Activated CD4-positive, alpha-beta T cell treated with anti-CD3 and anti-CD28 coated beads for 36 hours (primary cell): ENCODE results near the gene PEX16. TPM values are rescaled to one million over a fixed set of nuclear protein-coding genes. Genes with fewer than 3 reads are reported as not detected.

ENCODE experiments used
- ATAC-seq: fragments of 200-7000 bp; cut with Tn5 transposase; one replicate; pipeline ENCODE4 v1.10.0; 2021; ENCODE audit warnings: mild to moderate bottlenecking, moderate library complexity
- CTCF ChIA-PET: fragments of 350-600 bp; sonication (Branson Sonifier 250); formaldehyde crosslinking; loops from one replicate; lab custom pipeline; 2021; ENCODE audit warnings: antibody characterized with exemption; lab: Charles Lee
- POLR2A ChIA-PET: fragments of 350-600 bp; sonication (Branson Sonifier 250); formaldehyde crosslinking; loops from one replicate; lab custom pipeline; 2021; ENCODE audit warnings: antibody characterized with exemption, inconsistent platforms; lab: Charles Lee
- DNase-seq: peaks from one replicate; pipeline ENCODE4 v3.0.0-alpha.2; 2020
- H3K27ac Mint-ChIP-seq: one replicate; pipeline ENCODE4 v1.8.0; 2021; ENCODE audit warnings: mixed read lengths
- H3K27me3 Mint-ChIP-seq: one replicate; pipeline ENCODE4 v1.8.0; 2021; ENCODE audit warnings: mixed read lengths
- H3K36me3 Mint-ChIP-seq: one replicate; pipeline ENCODE4 v1.8.0; 2021; ENCODE audit warnings: low read depth, mixed read lengths
- H3K4me1 Mint-ChIP-seq: one replicate; pipeline ENCODE4 v1.8.0; 2021; ENCODE audit warnings: mixed read lengths
- H3K4me3 Mint-ChIP-seq: one replicate; pipeline ENCODE4 v1.8.0; 2021; ENCODE audit warnings: mild to moderate bottlenecking, moderate library complexity, mixed read lengths
- H3K9me3 Mint-ChIP-seq: one replicate; pipeline ENCODE4 v1.8.0; 2021; ENCODE audit warnings: low read depth, mixed read lengths
- intact Hi-C, 2 experiments: fragments of 100-400 bp; cut with DNase I in 1 of 2; cut with micrococcal nuclease in 1 of 2; formaldehyde crosslinking; loops; one replicate each; pipeline versions ENCODE4 v1.14.2 to v1.15.1; 2022 to 2024; cut with DNase I, micrococcal nuclease
- total RNA-seq, 2 experiments: library from RNA; stranded (reverse); gene quantifications; one replicate each; pipeline ENCODE4 v1.2.3, GENCODE V29; 2021

Gene PEX16
- total RNA-seq: 10 to 100 TPM; 28.1 to 33.4 TPM

DNA sequence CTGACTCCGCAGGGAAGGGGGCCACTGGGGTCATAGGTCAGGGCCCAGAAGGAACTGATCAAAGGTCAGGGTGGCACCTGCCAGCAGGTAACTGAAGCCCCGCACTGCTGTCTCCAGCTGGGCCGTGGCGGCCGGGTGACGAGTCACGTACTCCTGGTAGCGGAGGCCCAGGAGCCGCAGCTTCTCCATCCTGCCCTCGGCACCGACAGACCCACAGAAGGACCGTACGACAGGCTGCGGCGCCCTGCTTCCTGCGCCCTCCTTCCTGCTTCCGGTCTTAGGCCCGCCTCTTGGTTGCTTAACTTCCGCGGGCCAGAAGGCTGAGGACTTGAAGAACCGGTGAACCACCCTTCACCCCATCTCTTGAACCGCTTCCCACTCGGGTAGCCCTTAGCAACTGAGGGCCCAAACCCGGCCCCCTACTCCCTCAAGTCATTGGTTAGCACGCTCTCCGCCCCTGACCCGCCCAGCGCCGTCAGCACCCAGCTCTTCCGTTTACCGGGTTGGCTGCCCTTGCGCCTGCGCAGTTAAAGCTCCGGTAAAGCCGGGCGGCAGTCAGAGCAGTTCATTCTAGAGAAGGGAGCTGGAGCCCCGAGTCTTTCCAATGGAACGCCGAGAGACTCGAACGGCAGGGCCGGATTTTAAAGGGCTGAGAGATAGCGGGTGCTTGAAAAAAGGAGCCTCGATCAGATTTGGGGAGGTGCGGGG lies at the start of gene PEX16:
Gene PEX16, minus strand, starts transcription at position 255 of the 708 bp plus-strand sequence. Its CDS starts 66 bp downstream, at position 189.
- DNase-seq: peak; percentile 97
- Mint-ChIP-seq H3K4me1 (peaks cover 31% of the 10 kb centered on the region), H3K4me3 (peak within 1 kb of the TSS; percentile 96), H3K9me3 (no peaks in the 10 kb centered on the region), H3K27me3 (peaks cover 3% of the 10 kb centered on the region), H3K27ac (peak within 1 kb of the TSS; percentile 95), H3K36me3 (peaks cover 6% of the 10 kb centered on the region)
- intact Hi-C loops: loop anchor here (1.0 to 10.0 kb wide), 18 partner anchors 18 to 1850 kb away; partner anchors contain the start of genes CRY2 (in 2 of the 2), SLC35C1 (in 2 of the 2), ARFGAP2 (in 1 of the 2) and ARHGAP1 (in 1 of the 2)
- ATAC-seq: peak; percentile 94
- ChIA-PET POLR2A (interaction anchor here (0.6 to 1.4 kb wide), 4 partner anchors 71 to 493 kb away, joined by 3 to 8 read pairs (median 5); partner anchors contain the start of genes CRY2 and SLC35C1), CTCF (interaction anchor here (0.7 to 1.1 kb wide), 5 partner anchors 46 to 473 kb away, joined by 3 to 5 read pairs (median 4); no protein-coding TSS in a partner anchor)

DNA sequence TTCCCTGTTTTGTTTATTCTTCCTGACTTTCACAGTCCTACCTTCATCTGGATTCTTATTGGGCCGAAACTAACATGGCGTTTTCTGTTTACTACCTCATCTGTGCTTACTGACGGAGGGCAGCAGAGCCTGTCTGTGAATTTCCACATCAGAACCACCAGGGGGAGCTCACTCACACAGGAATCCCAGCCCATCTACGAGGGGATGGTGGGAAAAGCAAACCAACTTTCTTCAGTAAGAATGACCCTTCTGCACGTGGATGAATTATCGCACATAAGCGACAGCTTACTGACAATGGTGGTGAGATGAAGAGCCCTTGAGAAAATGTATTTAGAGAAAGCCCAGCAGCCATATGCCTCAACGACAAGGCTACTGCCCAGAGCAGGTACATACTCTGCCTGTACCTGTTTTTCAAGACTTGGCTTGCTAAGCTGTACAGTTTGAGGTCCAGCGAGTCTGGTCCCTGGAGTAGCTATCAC lies 47.3 kb upstream of the PEX16 start:
- intact Hi-C loops: loop anchor here (1.0 to 5.0 kb wide), 5 partner anchors 41 to 343 kb away; no protein-coding TSS in a partner anchor
- peaks cover 8% of the 10 kb centered on the region for H3K36me3 Mint-ChIP-seq
- ATAC-seq: peak; percentile 95
- no peaks in the 10 kb centered on the region for H3K4me1 Mint-ChIP-seq
- POLR2A ChIA-PET: no interaction called here
- CTCF ChIA-PET: interaction anchor here (0.7 to 8.4 kb wide), 47 partner anchors 9 to 727 kb away, joined by 3 to 115 read pairs (median 5); partner anchors contain the start of gene PEX16
- H3K4me3 Mint-ChIP-seq: no peak overlapping the region
- peak; percentile 73 for DNase-seq
- no peak overlapping the region for H3K27ac Mint-ChIP-seq
- H3K27me3 Mint-ChIP-seq: no peaks in the 10 kb centered on the region
- H3K9me3 Mint-ChIP-seq: no peaks in the 10 kb centered on the region

DNA sequence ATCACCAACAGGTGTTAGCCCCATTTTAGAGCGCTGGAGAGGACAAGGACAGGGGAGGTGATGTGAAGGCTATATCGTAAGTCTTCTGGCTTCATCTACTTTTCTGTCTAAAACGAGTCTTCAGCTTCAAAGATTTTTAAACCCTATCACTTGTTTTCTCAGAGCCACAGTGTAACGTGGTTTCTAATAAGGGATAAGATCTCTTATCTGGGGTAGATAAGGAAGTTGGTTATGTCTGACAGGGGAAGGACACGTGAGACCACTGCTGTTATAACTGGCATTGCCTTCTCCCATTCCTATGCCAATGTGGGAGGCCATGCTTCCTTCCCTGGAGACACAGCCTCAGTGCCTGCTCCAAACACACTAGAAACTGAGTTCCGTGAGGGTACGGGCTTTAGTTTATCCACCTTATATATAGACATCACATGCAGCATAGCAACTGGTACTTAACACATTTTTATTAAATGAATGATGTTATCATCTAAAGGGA lies 44.1 kb upstream of the PEX16 start:
- DNase-seq: no peak
- peaks cover 9% of the 10 kb centered on the region for H3K36me3 Mint-ChIP-seq
- no peaks in the 10 kb centered on the region for H3K9me3 Mint-ChIP-seq
- ATAC-seq: no peak
- H3K4me3 Mint-ChIP-seq: no peak overlapping the region
- POLR2A ChIA-PET: no interaction called here
- CTCF ChIA-PET: interaction anchor here (0.7 kb wide), 1 partner anchor 10 kb away, joined by 3 read pairs; no protein-coding TSS in a partner anchor
- no peaks in the 10 kb centered on the region for H3K27me3 Mint-ChIP-seq
- H3K27ac Mint-ChIP-seq: no peak overlapping the region
- intact Hi-C loops: no loop called here
- no peaks in the 10 kb centered on the region for H3K4me1 Mint-ChIP-seq

DNA sequence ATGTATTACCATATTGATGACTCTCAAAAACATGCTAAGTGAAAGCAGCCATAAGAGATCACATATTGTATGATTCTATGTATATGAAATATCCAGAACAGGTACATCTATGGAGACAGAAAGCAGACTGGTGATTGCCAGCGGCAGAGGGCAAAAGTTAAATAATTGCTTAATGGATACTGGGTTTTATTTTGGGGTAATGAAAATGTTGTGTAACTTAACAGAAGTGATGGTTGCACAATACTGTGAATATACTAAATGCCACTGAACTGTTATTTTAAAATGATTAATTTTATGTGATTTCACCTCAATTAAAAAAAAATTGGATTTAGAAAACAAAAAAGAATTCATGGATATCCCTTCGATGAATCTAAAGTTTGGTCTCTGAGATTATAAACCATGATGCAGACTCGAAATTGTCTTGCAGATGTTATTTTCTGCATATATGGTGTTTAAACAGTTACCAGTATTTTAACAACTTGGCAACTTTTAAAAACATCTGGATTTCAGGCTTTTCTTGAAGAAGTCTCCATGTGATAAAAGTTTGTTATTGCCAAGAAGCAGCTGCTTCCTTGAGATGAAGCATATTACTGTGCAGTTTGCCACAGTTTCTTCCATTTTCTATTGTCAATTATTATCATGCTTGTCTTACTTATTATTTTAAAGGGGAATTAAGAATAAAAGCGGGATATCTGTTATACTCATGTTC lies 42.9 kb upstream of the PEX16 start:
- Mint-ChIP-seq H3K9me3 (no peaks in the 10 kb centered on the region), H3K4me1 (no peaks in the 10 kb centered on the region), H3K36me3 (peaks cover 16% of the 10 kb centered on the region), H3K4me3 (no peak overlapping the region), H3K27ac (no peak overlapping the region), H3K27me3 (no peaks in the 10 kb centered on the region)
- DNase-seq (no peak), ATAC-seq (no peak)
- intact Hi-C loops: no loop called here
- ChIA-PET POLR2A (no interaction called here), CTCF (interaction anchor here (1.0 to 1.7 kb wide), 2 partner anchors 46 to 106 kb away, joined by 5 read pairs; no protein-coding TSS in a partner anchor)

DNA sequence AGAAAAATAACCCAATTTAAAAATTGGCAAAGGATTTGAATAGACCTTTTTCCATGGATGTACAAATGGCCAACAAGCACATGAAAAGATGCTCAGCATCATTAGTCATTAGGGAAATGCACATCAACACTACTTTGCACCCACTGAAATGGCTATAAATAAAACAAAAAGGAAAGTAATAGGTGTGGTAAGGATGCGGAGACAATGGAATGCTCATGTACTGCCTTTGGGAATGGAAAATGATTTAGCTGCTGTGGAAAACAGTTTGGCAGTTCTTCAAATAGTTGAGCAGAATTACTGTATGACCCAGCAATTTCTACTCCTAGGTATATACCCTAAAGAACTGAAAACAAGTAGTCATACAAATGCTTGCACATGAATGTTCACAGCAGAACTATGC lies 42.2 kb upstream of the PEX16 start:
- no peak for ATAC-seq
- intact Hi-C loops: no loop called here
- Mint-ChIP-seq H3K27ac (no peak overlapping the region), H3K4me3 (no peak overlapping the region), H3K36me3 (peaks cover 21% of the 10 kb centered on the region), H3K4me1 (no peaks in the 10 kb centered on the region), H3K9me3 (no peaks in the 10 kb centered on the region), H3K27me3 (no peaks in the 10 kb centered on the region)
- ChIA-PET CTCF (interaction anchor here (0.7 to 1.7 kb wide), 5 partner anchors 11 to 349 kb away, joined by 3 to 5 read pairs (median 4); no protein-coding TSS in a partner anchor), POLR2A (no interaction called here)
- no peak for DNase-seq

DNA sequence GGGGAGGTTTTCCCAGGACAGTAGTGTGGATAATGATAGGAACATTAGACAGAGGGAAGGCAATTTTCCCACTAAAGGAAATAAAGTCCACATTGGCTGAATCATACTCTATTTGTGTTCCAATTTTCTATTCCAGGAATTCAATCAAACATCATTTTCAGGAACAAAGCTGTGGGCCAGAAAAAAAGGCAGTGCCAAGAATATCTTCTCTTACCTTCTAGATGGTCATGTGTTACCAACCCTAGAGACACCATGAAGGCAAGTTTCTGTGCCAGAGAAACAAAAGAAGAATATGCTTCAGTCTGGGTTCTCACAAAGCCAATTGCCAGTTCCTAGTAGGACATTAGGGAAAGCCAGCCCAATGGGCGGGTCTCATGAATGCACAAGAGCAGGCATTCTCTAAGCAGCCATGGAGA lies 32.3 kb upstream of the PEX16 start:
- Mint-ChIP-seq H3K36me3 (peaks cover 18% of the 10 kb centered on the region), H3K4me1 (no peaks in the 10 kb centered on the region), H3K27ac (no peak overlapping the region), H3K9me3 (no peaks in the 10 kb centered on the region), H3K4me3 (no peak overlapping the region), H3K27me3 (no peaks in the 10 kb centered on the region)
- ChIA-PET CTCF (interaction anchor here (0.6 to 3.0 kb wide), 4 partner anchors 15 to 610 kb away, joined by 3 to 24 read pairs (median 4); no protein-coding TSS in a partner anchor), POLR2A (no interaction called here)
- ATAC-seq (no peak), DNase-seq (no peak)
- intact Hi-C loops: no loop called here

DNA sequence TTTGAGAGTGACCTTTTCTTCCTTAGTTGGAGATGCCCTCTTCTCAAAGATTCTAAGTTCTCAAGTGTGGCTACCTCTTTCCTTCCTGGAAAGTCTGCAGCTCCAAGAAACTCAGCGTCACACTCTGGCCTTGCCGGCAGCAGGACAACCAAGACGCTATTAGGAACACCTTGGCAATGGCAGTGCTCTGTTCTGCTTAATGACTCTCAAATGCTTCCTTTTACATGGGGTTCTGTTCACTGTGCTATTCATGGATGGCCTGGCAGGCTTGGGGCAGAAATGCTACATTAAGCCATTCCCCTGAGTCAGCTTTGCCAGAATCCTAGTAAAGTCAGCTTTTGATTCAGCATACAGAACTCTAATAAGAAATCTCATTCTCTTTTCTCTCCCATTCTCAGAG lies 30.7 kb upstream of the PEX16 start:
- H3K9me3 Mint-ChIP-seq: no peaks in the 10 kb centered on the region
- DNase-seq (no peak), ATAC-seq (no peak)
- H3K4me3 Mint-ChIP-seq: no peak overlapping the region
- POLR2A ChIA-PET: no interaction called here
- H3K27ac Mint-ChIP-seq: peak overlapping the region; percentile 61
- no peaks in the 10 kb centered on the region for H3K4me1 Mint-ChIP-seq
- intact Hi-C loops: no loop called here
- H3K27me3 Mint-ChIP-seq: no peaks in the 10 kb centered on the region
- H3K36me3 Mint-ChIP-seq: peaks cover 18% of the 10 kb centered on the region
- CTCF ChIA-PET: interaction anchor here (0.8 to 1.0 kb wide), 3 partner anchors 11 to 58 kb away, joined by 3 to 4 read pairs (median 4); no protein-coding TSS in a partner anchor

DNA sequence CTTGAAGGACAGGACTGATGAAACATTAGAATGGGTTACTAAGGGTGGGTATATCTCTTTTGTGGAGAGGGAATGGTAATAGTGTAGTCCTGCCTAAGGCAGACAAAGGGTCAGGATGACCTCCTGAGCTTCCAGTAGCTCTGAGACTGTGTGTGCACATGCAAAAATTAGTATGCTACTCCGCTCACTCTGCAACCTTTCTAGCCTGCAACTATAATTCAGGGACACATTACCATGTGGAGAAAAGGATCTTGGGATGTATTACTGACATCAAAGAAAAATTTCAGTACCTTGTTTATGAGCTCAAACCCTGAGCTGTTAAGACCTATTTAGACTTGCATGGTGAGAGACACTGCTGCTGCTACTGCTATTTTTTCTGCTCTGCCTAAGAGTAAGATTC lies 30.2 kb upstream of the PEX16 start:
- no peak overlapping the region for H3K27ac Mint-ChIP-seq
- H3K4me1 Mint-ChIP-seq: no peaks in the 10 kb centered on the region
- intact Hi-C loops: no loop called here
- DNase-seq (no peak), ATAC-seq (no peak)
- CTCF ChIA-PET: interaction anchor here (0.8 to 1.0 kb wide), 3 partner anchors 11 to 59 kb away, joined by 3 to 4 read pairs (median 4); no protein-coding TSS in a partner anchor
- H3K36me3 Mint-ChIP-seq: peaks cover 16% of the 10 kb centered on the region
- no peak overlapping the region for H3K4me3 Mint-ChIP-seq
- H3K9me3 Mint-ChIP-seq: no peaks in the 10 kb centered on the region
- no peaks in the 10 kb centered on the region for H3K27me3 Mint-ChIP-seq
- POLR2A ChIA-PET: no interaction called here

DNA sequence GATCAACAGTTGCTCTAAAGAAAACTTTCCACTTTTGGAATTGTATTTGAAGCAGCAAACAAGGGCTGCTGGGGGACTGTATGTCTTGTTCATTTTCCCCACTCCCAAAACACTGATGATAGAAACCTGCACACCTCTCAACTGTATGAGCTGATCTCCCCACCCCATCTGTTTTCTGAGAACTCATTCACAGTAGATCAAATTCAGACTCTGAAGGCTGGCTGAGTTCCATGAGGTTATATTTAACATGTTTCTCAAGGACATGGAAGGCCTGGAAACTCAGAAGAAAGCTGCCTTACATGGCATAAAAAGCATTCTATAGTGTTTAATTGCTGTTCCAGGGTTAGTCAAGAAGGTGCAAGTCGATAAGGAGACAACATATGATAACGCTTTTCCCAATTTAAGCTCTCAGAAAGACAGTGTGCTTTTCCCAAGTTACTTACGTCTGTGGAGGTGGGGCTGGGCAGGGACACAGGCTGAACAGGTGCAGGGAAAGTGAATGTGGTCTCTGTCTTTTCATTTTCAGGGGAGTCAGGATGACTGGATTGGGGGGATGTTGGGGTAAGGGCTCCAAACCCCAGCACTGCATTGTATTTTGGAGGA lies 27.8 kb upstream of the PEX16 start:
- Mint-ChIP-seq H3K36me3 (peaks cover 14% of the 10 kb centered on the region), H3K9me3 (no peaks in the 10 kb centered on the region), H3K4me1 (peaks cover 2% of the 10 kb centered on the region), H3K27me3 (no peaks in the 10 kb centered on the region), H3K4me3 (no peak overlapping the region), H3K27ac (no peak overlapping the region)
- ChIA-PET CTCF (interaction anchor here (1.4 kb wide), 1 partner anchor 21 kb away, joined by 4 read pairs; no protein-coding TSS in a partner anchor), POLR2A (no interaction called here)
- intact Hi-C loops: no loop called here
- ATAC-seq (no peak), DNase-seq (no peak)

DNA sequence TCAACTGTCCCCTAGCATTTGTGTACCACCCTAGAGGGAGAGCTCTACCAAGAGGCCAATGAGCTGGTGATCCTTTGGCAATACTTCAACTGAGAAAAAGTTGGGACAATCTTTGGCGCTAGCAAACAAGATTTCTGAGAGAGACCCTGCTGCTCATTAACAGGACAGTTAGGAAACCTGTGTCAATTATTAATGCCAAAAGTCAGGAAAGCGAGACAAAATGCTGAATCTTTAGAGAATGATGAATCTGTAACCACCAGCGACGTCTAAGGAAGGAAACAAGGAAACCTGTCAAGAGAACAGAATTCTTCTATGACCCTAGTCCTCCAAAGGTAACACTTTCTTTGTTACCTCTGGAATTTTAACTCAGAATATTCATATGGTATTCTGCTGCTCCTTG lies 24.7 kb upstream of the PEX16 start:
- ChIA-PET POLR2A (no interaction called here), CTCF (interaction anchor here (1.0 to 2.6 kb wide), 5 partner anchors 10 to 553 kb away, joined by 3 to 14 read pairs (median 5); no protein-coding TSS in a partner anchor)
- intact Hi-C loops: no loop called here
- no peak for DNase-seq
- H3K4me1 Mint-ChIP-seq: peaks cover 2% of the 10 kb centered on the region
- no peaks in the 10 kb centered on the region for H3K9me3 Mint-ChIP-seq
- no peak overlapping the region for H3K4me3 Mint-ChIP-seq
- no peak overlapping the region for H3K27ac Mint-ChIP-seq
- no peak for ATAC-seq
- H3K36me3 Mint-ChIP-seq: peaks cover 12% of the 10 kb centered on the region
- H3K27me3 Mint-ChIP-seq: no peaks in the 10 kb centered on the region
